ENCODE results near the gene SMIM3. TPM values are rescaled to one million over a fixed set of nuclear protein-coding genes. Genes with fewer than 3 reads are reported as not detected.

Gene SMIM3
- total and polyA plus RNA-seq, 2 of the 4 experiments (the other 2 are of a cell fraction), result 37.5 to 53.4 TPM

GRCh38 chr5:150734579-150735384 lies 43.8 kb upstream of the SMIM3 start:
- Histone ChIP-seq H3K14ac (replicated peaks; ENCODE audit: low read depth, low read length) (no peak overlapping the region), H3K9me1 (ENCODE audit: insufficient read depth, low read length) (no peaks in the 10 kb centered on the region), H3K23ac (ENCODE audit: low read depth, low read length) (no peak overlapping the region), H3K27me3 (ENCODE audit: control insufficient read depth, insufficient read depth, low read length) (no peaks in the 10 kb centered on the region), H3K79me1 (ENCODE audit: low read depth in 1 of 2, low read length in 2 of 2) (peaks cover 26 to 28% of the 10 kb centered on the region in 2 experiments), H2BK120ac (ENCODE audit: low read depth, low read length) (no peak overlapping the region), H3K27ac (ENCODE audit: insufficient read depth, low read length) (no peak overlapping the region), H3K9me3 (ENCODE audit: control insufficient read depth, insufficient read depth, low read length) (peaks cover 4% of the 10 kb centered on the region; the same call in 1 of the 2 replicates), H3K4me1 (ENCODE audit: control insufficient read depth, insufficient read depth, low read length) (no peaks in the 10 kb centered on the region), H3K4me2 (ENCODE audit: low read depth, low read length) (no peak overlapping the region), H3K36me3 (ENCODE audit: control insufficient read depth, insufficient read depth, low read length) (peaks cover 32% of the 10 kb centered on the region), H4K20me1 (ENCODE audit: insufficient read depth, low read length) (peaks cover 13% of the 10 kb centered on the region), H3K4me3 (ENCODE audit: insufficient read depth, low read depth, low read length) (no peak overlapping the region), H2BK5ac (ENCODE audit: low read depth, low read length, poor library complexity, severe bottlenecking) (no peak overlapping the region), H3K56ac (ENCODE audit: extremely low read depth, insufficient read depth, low read length) (no peak overlapping the region), H2BK20ac (ENCODE audit: low read depth, low read length) (no peak overlapping the region), H4K8ac (ENCODE audit: low read depth in 2 of 2, low read length in 2 of 2) (no peak overlapping the region), H2AFZ (replicated peaks; ENCODE audit: low read length, poor library complexity) (no peak overlapping the region), H3K4ac (ENCODE audit: low read depth, low read length) (no peak overlapping the region), H3K9ac (ENCODE audit: low read depth, low read length) (no peak overlapping the region), H2BK15ac (ENCODE audit: low read depth, low read length) (no peak overlapping the region), H4K5ac (ENCODE audit: low read depth, low read length) (no peak overlapping the region), H2AK5ac (ENCODE audit: low read depth, low read length) (no peak overlapping the region), H2AK9ac (replicated peaks; ENCODE audit: low read depth, low read length, poor library complexity) (no peak overlapping the region), H3K18ac (ENCODE audit: low read depth, low read length) (no peak overlapping the region), H4K91ac (ENCODE audit: insufficient read depth, low read depth, low read length) (no peak overlapping the region)
- no TSS peak for BruUV-seq (replicated peaks)
- no peak for TF ChIP-seq NFE2L2 (IDR thresholded peaks at IDR 0.05; ENCODE audit: low read depth, low read length)
- ATAC-seq (ENCODE audit: low read depth), result no peak
- ChIA-PET POLR2A (ENCODE audit: unreplicated experiment) (no interaction called here), CTCF (interaction anchor here (0.7 to 1.8 kb wide), 3 partner anchors 22 to 275 kb away, joined by 3 read pairs; partner anchors contain the start of gene DCTN4)
- DNase-seq, result no peak
- in situ Hi-C loops (cut with MboI; ENCODE audit: low sequenced_read_pairs) (no loop called here), dilution Hi-C loops (cut with HindIII; ENCODE audit: low sequenced_read_pairs, unreplicated experiment) (no loop called here), intact Hi-C loops (cut with micrococcal nuclease) (loop anchor here (5.0 kb wide), 1 partner anchor 113 kb away; the partner anchor contains the start of gene IRGM)
- 83% methylated on average over 3 of the region's 7 CpGs; no CpG with 5 or more reads in 1 of the 2 experiments for WGBS, 2 experiments (ENCODE audit: extremely low coverage in 2 of 2, insufficient read length in 1 of 2)

All from IMR-90 (cell line).